MM.1S (cell line): ENCODE results near the gene SMO.

Source experiments
- DNase-seq: peaks from one replicate; pipeline ENCODE4 v3.0.0-alpha.2; 2015
- H2AFZ ChIP-seq: fragments of 300-600 bp; sonication (generic); 2 replicates; pipeline ENCODE4 v1.6.0; 2016; ENCODE audit warnings: antibody characterized with exemption, low read length
- H3F3A ChIP-seq: fragments of 300-600 bp; sonication (generic); 2 replicates; pipeline ENCODE4 v1.6.1; 2016; ENCODE audit warnings: mild to moderate bottlenecking, antibody characterized with exemption, low read length, moderate library complexity, mixed read lengths; ENCODE audit not compliant: insufficient read depth
- H3K27ac ChIP-seq: fragments of 300-600 bp; sonication (generic); 2 replicates; pipeline ENCODE4 v1.5.1; 2016; ENCODE audit warnings: mild to moderate bottlenecking, low read length
- H3K27me3 ChIP-seq: fragments of 300-600 bp; sonication (generic); replicated peaks from 2 replicates; pipeline ENCODE4 v1.6.0; 2016; ENCODE audit warnings: low read length; ENCODE audit not compliant: insufficient read depth
- H3K36me3 ChIP-seq: fragments of 300-600 bp; sonication (generic); replicated peaks from 2 replicates; pipeline ENCODE4 v1.6.1; 2016; ENCODE audit warnings: mild to moderate bottlenecking, low read length, mixed read lengths; ENCODE audit not compliant: insufficient read depth
- H3K4me1 ChIP-seq: fragments of 300-600 bp; sonication (generic); 2 replicates; pipeline ENCODE4 v1.6.1; 2016; ENCODE audit warnings: low read length, mixed read lengths
- H3K4me2 ChIP-seq: fragments of 300-600 bp; sonication (generic); 2 replicates; pipeline ENCODE4 v1.6.0; 2016; ENCODE audit warnings: low read depth, low read length
- H3K4me3 ChIP-seq: fragments of 300-600 bp; sonication (generic); 2 replicates; pipeline ENCODE4 v1.5.1; 2016; ENCODE audit warnings: low read length, mixed read lengths
- H3K79me2 ChIP-seq: fragments of 300-600 bp; sonication (generic); 2 replicates; pipeline ENCODE4 v1.6.1; 2016; ENCODE audit warnings: mixed run types, low read length, mixed read lengths
- H3K9ac ChIP-seq: fragments of 300-600 bp; sonication (generic); 2 replicates; pipeline ENCODE4 v1.6.1; 2016; ENCODE audit warnings: low read length, mixed read lengths
- H3K9me2 ChIP-seq: fragments of 300-600 bp; sonication (generic); replicated peaks from 2 replicates; pipeline ENCODE4 v1.6.1; 2016; ENCODE audit warnings: mild to moderate bottlenecking, low read length, mixed read lengths; ENCODE audit not compliant: insufficient read depth
- H3K9me3 ChIP-seq: fragments of 300-600 bp; sonication (generic); replicated peaks from 2 replicates; pipeline ENCODE4 v1.6.1; 2016; ENCODE audit warnings: mild to moderate bottlenecking, low read length, mixed read lengths; ENCODE audit not compliant: insufficient read depth
- H4K20me1 ChIP-seq: fragments of 300-600 bp; sonication (generic); 2 replicates; pipeline ENCODE4 v1.6.1; 2016; ENCODE audit warnings: mild to moderate bottlenecking, low read length, moderate library complexity, mixed read lengths; ENCODE audit not compliant: insufficient read depth
- EZH2 ChIP-seq: fragments of 300-600 bp; sonication (generic); optimal IDR thresholded peaks from 2 replicates; pipeline ENCODE3; 2017; ENCODE audit warnings: low read depth, mild to moderate bottlenecking, antibody characterized with exemption, low read length, mixed read lengths
- EZH2phosphoT487 ChIP-seq: fragments of 300-600 bp; sonication (generic); IDR thresholded peaks from 2 replicates; pipeline ENCODE4 v1.6.1; 2018; ENCODE audit warnings: antibody characterized with exemption, low read length
- TF ChIP-seq, protein P1 (sequence below): fragments of 300-600 bp; sonication (generic); IDR thresholded peaks from 2 replicates; pipeline ENCODE4 v1.5.1; 2016; ENCODE audit warnings: antibody characterized with exemption, low read length, mixed read lengths

Gene SMO

DNA sequence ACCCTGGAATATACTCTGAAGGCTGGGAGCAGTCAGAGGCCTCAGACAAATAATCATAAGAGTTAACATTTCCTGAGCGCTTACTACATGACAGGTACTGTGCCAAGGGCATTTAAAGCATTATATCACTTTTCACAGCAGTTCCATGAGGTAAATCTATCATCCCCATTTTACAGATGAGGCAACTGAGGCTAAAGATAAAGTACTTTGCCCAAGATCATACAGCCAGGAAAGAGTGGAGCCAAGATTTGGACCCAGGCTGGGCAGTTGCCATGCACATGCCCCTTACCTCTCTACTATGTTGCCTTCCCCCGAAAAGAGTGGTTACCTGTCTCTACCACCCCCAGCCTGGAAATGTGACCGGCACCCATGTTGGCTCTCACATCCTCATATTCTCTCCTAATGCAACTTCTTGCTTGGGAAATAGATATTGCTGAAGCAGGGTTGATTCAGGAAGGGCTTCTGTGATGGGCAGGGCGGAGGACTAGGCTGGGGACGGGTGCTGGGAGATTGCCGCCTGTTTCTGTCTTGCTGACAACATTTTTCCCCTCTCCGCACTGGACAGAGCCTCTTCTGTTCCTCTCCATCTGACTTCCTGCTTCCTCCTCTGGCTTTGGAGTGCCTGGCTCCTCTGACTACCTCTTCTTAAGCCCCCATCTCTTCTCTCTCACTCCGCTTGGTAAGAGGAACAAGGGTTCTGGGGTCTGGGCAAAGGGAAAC is 13.8 kb downstream of the SMO start:
- Histone ChIP-seq H3K79me2 (no peaks in the 10 kb centered on the region), H3K36me3 (no peaks in the 10 kb centered on the region), H2AFZ (no peak overlapping the region), H4K20me1 (no peaks in the 10 kb centered on the region), H3K27ac (no peak overlapping the region), H3K4me1 (no peaks in the 10 kb centered on the region), H3K27me3 (no peaks in the 10 kb centered on the region), H3K4me2 (no peak overlapping the region), H3K9me3 (no peaks in the 10 kb centered on the region), H3K9ac (no peak overlapping the region), H3K4me3 (no peak overlapping the region), H3K9me2 (no peaks in the 10 kb centered on the region), H3F3A (no peaks in the 10 kb centered on the region)
- TF ChIP-seq, protein P1, sequence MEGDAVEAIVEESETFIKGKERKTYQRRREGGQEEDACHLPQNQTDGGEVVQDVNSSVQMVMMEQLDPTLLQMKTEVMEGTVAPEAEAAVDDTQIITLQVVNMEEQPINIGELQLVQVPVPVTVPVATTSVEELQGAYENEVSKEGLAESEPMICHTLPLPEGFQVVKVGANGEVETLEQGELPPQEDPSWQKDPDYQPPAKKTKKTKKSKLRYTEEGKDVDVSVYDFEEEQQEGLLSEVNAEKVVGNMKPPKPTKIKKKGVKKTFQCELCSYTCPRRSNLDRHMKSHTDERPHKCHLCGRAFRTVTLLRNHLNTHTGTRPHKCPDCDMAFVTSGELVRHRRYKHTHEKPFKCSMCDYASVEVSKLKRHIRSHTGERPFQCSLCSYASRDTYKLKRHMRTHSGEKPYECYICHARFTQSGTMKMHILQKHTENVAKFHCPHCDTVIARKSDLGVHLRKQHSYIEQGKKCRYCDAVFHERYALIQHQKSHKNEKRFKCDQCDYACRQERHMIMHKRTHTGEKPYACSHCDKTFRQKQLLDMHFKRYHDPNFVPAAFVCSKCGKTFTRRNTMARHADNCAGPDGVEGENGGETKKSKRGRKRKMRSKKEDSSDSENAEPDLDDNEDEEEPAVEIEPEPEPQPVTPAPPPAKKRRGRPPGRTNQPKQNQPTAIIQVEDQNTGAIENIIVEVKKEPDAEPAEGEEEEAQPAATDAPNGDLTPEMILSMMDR = no peak
- TF ChIP-seq EZH2phosphoT487 (no peak), EZH2 (no peak)
- DNase-seq = no peak

GRCh38 chr7:129203050-129203741 is 14.8 kb downstream of the SMO start:
- Histone ChIP-seq H3K4me3 (no peak overlapping the region), H3K27ac (no peak overlapping the region), H3K9me2 (no peaks in the 10 kb centered on the region), H3F3A (no peaks in the 10 kb centered on the region), H3K4me1 (no peaks in the 10 kb centered on the region), H4K20me1 (no peaks in the 10 kb centered on the region), H3K4me2 (no peak overlapping the region), H3K27me3 (no peaks in the 10 kb centered on the region), H3K79me2 (no peaks in the 10 kb centered on the region), H2AFZ (no peak overlapping the region), H3K36me3 (no peaks in the 10 kb centered on the region), H3K9ac (no peak overlapping the region), H3K9me3 (no peaks in the 10 kb centered on the region)
- TF ChIP-seq EZH2 (no peak), EZH2phosphoT487 (no peak)
- TF ChIP-seq, protein P1 = no peak
- DNase-seq = no peak

- Histone ChIP-seq H3K4me2 (no peak overlapping the region), H3K9me3 (no peaks in the 10 kb centered on the region), H3K9me2 (no peaks in the 10 kb centered on the region), H3K27me3 (no peaks in the 10 kb centered on the region), H3K36me3 (no peaks in the 10 kb centered on the region), H4K20me1 (no peaks in the 10 kb centered on the region), H3K9ac (no peak overlapping the region), H3K4me3 (no peak overlapping the region), H3K4me1 (no peaks in the 10 kb centered on the region), H2AFZ (no peak overlapping the region), H3F3A (no peaks in the 10 kb centered on the region), H3K79me2 (no peaks in the 10 kb centered on the region), H3K27ac (no peak overlapping the region)
- TF ChIP-seq, protein P1 = no peak
- no peak for TF ChIP-seq EZH2
- TF ChIP-seq EZH2phosphoT487 = no peak
- no peak for DNase-seq
These were observed 16.8 kb downstream of the SMO start for GRCh38 chr7:129205126-129205818.
